Measurements from ENCODE around the gene MEA1. TPM values are rescaled to one million over a fixed set of nuclear protein-coding genes. Genes with fewer than 3 reads are reported as not detected.
"Not testable (repeated sequence)": the region's sequence is repeated elsewhere in the genome, so short reads cannot be mapped to it uniquely, and the experiment has no call there.

MEA1 gene
- total RNA-seq, 3 donors from 2014 or later: 65.0 to 78.0 (median 76.3) TPM

DNA sequence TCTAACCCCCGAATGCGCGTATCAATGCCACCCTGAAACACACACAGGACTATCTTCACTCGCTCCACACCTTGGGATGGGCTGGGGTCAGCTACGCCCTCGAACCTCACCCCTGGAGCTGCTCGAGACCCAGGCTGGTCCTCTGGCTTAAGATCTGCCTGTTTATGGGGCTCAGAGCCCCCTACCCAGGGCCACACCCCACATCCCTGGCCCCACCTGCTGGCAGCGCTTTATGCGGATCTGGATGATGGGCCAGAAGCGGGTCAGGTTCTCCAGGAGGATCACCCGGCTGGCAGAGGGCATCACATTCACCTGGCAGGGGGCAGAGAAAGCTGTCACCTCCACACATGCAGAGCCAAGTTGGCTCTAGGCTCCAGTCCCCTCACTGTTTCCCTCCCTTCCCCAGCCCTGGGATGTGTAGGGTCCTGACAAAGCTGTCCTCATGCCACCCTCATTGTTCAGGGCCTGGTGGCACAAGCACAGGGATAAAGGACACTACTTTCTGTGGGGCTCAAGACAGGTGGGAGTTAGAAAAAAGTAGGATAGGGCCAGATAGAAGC is 31.7 kb upstream of the MEA1 start:
- DNase-seq (ENCODE audit: low spot score in 2 of 2): no peak
- intact Hi-C loops (cut with DNase I; ENCODE audit: low total_unique reads): no loop called here
- TF ChIP-seq POLR2A (IDR thresholded peaks at IDR 0.05): no peak
- TF ChIP-seq POLR2AphosphoS5 (IDR thresholded peaks at IDR 0.05): no peak
- TF ChIP-seq, protein P1, sequence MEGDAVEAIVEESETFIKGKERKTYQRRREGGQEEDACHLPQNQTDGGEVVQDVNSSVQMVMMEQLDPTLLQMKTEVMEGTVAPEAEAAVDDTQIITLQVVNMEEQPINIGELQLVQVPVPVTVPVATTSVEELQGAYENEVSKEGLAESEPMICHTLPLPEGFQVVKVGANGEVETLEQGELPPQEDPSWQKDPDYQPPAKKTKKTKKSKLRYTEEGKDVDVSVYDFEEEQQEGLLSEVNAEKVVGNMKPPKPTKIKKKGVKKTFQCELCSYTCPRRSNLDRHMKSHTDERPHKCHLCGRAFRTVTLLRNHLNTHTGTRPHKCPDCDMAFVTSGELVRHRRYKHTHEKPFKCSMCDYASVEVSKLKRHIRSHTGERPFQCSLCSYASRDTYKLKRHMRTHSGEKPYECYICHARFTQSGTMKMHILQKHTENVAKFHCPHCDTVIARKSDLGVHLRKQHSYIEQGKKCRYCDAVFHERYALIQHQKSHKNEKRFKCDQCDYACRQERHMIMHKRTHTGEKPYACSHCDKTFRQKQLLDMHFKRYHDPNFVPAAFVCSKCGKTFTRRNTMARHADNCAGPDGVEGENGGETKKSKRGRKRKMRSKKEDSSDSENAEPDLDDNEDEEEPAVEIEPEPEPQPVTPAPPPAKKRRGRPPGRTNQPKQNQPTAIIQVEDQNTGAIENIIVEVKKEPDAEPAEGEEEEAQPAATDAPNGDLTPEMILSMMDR (IDR thresholded peaks at IDR 0.05): no peak
- Histone ChIP-seq H3K9me3 (no peaks in the 10 kb centered on the region), H3K27me3 (no peaks in the 10 kb centered on the region), H3K36me3 (no peaks in the 10 kb centered on the region), H3K4me3 (no peak overlapping the region), H3K27ac (no peak overlapping the region), H3K4me1 (no peaks in the 10 kb centered on the region)

DNA sequence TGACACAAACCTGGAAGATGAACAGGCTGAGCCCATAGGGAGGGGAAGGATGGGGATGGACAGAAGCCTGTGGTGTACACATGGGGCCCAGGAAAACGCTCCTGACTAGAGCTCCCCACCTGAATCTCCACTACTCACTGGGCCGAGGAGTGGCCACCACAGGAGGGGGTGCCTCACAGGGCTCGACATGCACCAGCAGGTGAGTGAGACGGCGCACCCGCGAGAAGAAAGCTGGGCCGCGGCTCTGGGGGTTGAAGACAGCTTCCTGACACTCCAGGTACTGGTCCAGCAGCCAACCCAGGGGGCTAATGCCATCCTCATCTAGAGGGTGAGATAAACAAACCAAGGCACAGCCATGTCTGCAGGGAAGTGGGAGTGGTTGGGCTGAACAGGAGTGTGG is 29.6 kb upstream of the MEA1 start:
- intact Hi-C loops (cut with DNase I; ENCODE audit: low total_unique reads): no loop called here
- Histone ChIP-seq H3K27me3 (no peaks in the 10 kb centered on the region), H3K4me1 (no peaks in the 10 kb centered on the region), H3K27ac (no peak overlapping the region), H3K9me3 (no peaks in the 10 kb centered on the region), H3K4me3 (no peak overlapping the region), H3K36me3 (no peaks in the 10 kb centered on the region)
- no peak for DNase-seq (ENCODE audit: low spot score in 2 of 2)
- TF ChIP-seq POLR2A (IDR thresholded peaks at IDR 0.05) (no peak), POLR2AphosphoS5 (IDR thresholded peaks at IDR 0.05) (no peak)
- TF ChIP-seq, protein P1 (IDR thresholded peaks at IDR 0.05): no peak

DNA sequence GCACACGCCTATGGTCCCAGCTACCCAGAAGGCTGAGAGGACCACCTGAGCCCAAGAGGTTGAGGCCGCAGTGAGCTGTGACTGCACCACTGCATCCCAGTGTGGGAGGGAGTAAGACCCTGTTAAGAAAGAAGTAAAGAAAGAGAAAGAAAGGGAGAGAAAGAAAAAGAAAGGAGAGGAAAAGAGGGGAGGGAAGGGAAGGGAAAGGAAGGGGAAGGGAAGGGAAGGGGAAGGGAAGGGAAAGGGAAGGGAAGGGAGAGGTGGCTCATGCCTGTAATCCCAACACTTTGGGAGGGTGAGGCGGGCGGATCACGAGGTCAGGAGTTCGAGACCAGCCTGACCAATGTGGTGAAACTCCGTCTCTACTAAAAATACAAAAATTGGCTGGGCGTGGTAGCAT is 27.7 kb upstream of the MEA1 start:
- H3K4me3 ChIP-seq; intact Hi-C loops (cut with DNase I; ENCODE audit: low total_unique reads): not testable (repeated sequence)
- H3K36me3 ChIP-seq: peaks cover 11% of the 10 kb centered on the region

DNA sequence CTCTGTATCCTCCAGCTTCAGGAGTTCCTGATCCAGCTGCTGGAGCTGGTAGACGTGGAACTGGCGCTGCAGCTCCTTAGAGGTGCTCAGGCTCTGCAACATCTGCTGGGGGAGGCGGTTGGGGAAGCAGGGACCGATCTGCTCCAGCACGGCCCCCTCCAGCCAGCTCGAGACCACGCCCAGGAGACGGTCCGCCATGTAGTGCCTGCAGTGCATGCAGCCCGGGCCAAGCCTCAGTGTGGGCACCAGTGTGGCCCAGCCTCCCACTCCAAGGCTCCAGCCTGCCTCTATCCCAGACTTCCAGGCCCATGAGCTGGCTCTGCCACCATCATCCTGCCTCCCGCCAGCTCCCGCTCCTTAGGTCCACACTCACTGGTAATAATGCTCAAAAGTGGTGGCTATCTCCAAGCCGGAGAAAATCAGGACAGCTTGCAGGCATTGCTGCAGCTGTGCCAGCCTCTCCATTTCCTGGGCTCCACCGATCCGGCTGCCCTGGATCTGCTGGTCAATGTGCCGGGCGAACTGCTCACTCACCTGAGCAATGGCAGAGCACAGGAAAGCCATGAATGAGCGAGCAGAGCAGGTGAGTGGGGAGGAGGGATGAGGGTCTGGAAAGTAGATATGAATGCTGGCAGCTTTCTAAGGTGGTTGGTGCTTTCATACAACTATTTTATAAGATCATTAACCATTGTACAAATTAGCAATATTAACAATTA is 27.0 kb upstream of the MEA1 start:
- Histone ChIP-seq H3K4me1 (no peaks in the 10 kb centered on the region), H3K36me3 (peaks cover 11% of the 10 kb centered on the region), H3K27me3 (no peaks in the 10 kb centered on the region), H3K27ac (no peak overlapping the region), H3K9me3 (no peaks in the 10 kb centered on the region), H3K4me3 (no peak overlapping the region)
- DNase-seq (ENCODE audit: low spot score in 2 of 2): no peak
- no peak for TF ChIP-seq POLR2A (IDR thresholded peaks at IDR 0.05)
- TF ChIP-seq, protein P1 (IDR thresholded peaks at IDR 0.05): no peak
- no peak for TF ChIP-seq POLR2AphosphoS5 (IDR thresholded peaks at IDR 0.05)
- intact Hi-C loops (cut with DNase I; ENCODE audit: low total_unique reads): no loop called here

More for the DNA sequence above, 27.7 kb upstream of the MEA1 start:
- not testable (repeated sequence) for H3K9me3 ChIP-seq; H3K27me3 ChIP-seq; DNase-seq (ENCODE audit: low spot score in 2 of 2); H3K27ac ChIP-seq; H3K4me1 ChIP-seq

DNA sequence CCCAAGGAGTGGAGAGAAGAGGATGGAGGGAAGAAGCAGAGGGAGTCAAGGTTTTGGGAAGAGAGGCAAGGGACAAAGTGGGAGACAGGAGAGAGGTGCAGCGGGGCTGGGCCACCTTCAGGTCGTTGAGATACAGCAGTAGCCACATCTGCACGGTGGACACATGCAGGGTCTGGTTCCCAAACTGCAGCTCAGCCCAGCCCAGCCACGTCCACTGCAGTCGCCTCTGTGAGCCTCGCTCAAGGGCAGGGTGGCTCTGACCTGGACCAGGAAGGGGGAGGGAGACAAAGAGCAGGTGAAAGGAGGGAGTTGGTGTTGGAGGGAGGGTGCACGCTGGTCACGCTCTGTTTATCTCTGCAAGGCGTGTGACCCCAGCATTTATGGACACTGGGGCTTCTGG is 25.0 kb upstream of the MEA1 start:
- Histone ChIP-seq H3K27ac (no peak overlapping the region), H3K27me3 (no peaks in the 10 kb centered on the region), H3K9me3 (no peaks in the 10 kb centered on the region), H3K4me3 (no peak overlapping the region), H3K4me1 (no peaks in the 10 kb centered on the region), H3K36me3 (peaks cover 11% of the 10 kb centered on the region)
- intact Hi-C loops (cut with DNase I; ENCODE audit: low total_unique reads): no loop called here
- no peak for DNase-seq (ENCODE audit: low spot score in 2 of 2)
- TF ChIP-seq POLR2AphosphoS5 (IDR thresholded peaks at IDR 0.05): no peak
- TF ChIP-seq, protein P1 (IDR thresholded peaks at IDR 0.05): no peak
- TF ChIP-seq POLR2A (IDR thresholded peaks at IDR 0.05): no peak

All from breast epithelium (tissue), 4 donors.